Sigmoid colon (tissue), 7 donors: Measurements from ENCODE around the gene COL23A1. TPM values are rescaled to one million over a fixed set of nuclear protein-coding genes. Genes with fewer than 3 reads are reported as not detected.

ENCODE experiments used
- DNase-seq: peaks from one replicate; pipeline ENCODE4 v3.0.0-alpha.2; 2019
- H3K27ac ChIP-seq, 4 donors: fragments of 200-600 bp; sonication (generic); one replicate each; pipeline ENCODE4 v1.5.1; 2016 to 2019; ENCODE audit warnings: mild to moderate bottlenecking in 1 of 4
- H3K27me3 ChIP-seq, 3 donors: fragments of 200-600 bp; sonication (generic); one replicate each; pipeline ENCODE4 v1.5.1; 2019; ENCODE audit warnings: mild to moderate bottlenecking in 1 of 3
- H3K36me3 ChIP-seq, 4 donors: fragments of 200-600 bp; sonication (generic); one replicate each; pipeline ENCODE4 v1.5.1; 2016 to 2019
- H3K4me1 ChIP-seq, 4 donors: fragments of 200-600 bp; sonication (generic); one replicate each; pipeline ENCODE4 v1.5.1; 2017 to 2019
- H3K4me3 ChIP-seq, 4 donors: fragments of 200-600 bp; sonication (generic); one replicate each; pipeline ENCODE4 v1.5.1; 2017 to 2019; ENCODE audit warnings: mild to moderate bottlenecking in 2 of 4, moderate library complexity in 1 of 4
- H3K9me3 ChIP-seq, 4 donors: fragments of 200-600 bp in 3 of 4; sonication (generic) in 3 of 4; one replicate each; pipeline versions ENCODE4 v1.5.1 to v1.6.1; 2013 to 2019
- CTCF ChIP-seq, 4 experiments: fragments of 450-650 bp in 3 of 4; fragments of 200-600 bp in 1 of 4; IDR thresholded peaks; one replicate each; pipeline ENCODE4 v1.5.1; 2016 to 2019; ENCODE audit warnings: antibody characterized with exemption in 4 of 4, mild to moderate bottlenecking in 3 of 4, moderate library complexity in 2 of 4
- EP300 ChIP-seq, 4 donors: sonication (generic); formaldehyde crosslinking; IDR thresholded peaks; one replicate each; pipeline ENCODE4 v1.6.1; 2017; ENCODE audit warnings: antibody characterized with exemption in 4 of 4
- POLR2A ChIP-seq, 2 donors: fragments of 450-650 bp; IDR thresholded peaks; one replicate each; pipeline ENCODE4 v1.6.1; 2016; ENCODE audit warnings: antibody characterized with exemption in 2 of 2, mild to moderate bottlenecking in 2 of 2, moderate library complexity in 2 of 2
- POLR2AphosphoS5 ChIP-seq, 4 donors: sonication (generic); formaldehyde crosslinking; IDR thresholded peaks; one replicate each; pipeline ENCODE4 v1.6.1; 2017; ENCODE audit warnings: antibody characterized with exemption in 4 of 4
- WGBS, 2 donors: extraction: QIAGEN DNeasy Blood & Tissue Kit; methylation state at CpG; one replicate each; pipeline ENCODE4 v1.1.7; 2013; 5-methylcytosine and 5-hydroxymethylcytosine counted together
- intact Hi-C: fragments of 100-400 bp; cut with DNase I; formaldehyde crosslinking; loops from one replicate; pipeline ENCODE4 v1.15.1; 2023
- polyA plus RNA-seq, 3 donors: library from polyadenylated mRNA; stranded (reverse); fragments of 200-250 nt; gene quantifications; one replicate each; pipeline ENCODE4 v1.2.3, GENCODE V29; 2013
- total RNA-seq, 4 donors: library from RNA; depleted of rRNA; stranded (reverse); fragments of >200 nt; gene quantifications; one replicate each; pipeline ENCODE4 v1.1.0, GENCODE V29; 2016
- donor health status: healthy with polysubstance abuse.
- donor health status: Bipolar disorder and iron deficiency.
- donor health status: healthy.

Gene COL23A1
- total and polyA plus RNA-seq, 7 donors: 0.28 to 1.2 (median 0.57) TPM; not detected in 1

- Histone ChIP-seq H3K27ac (no peak overlapping the region), H3K4me1 (peaks cover 0 to 15% (median 6%) of the 10 kb centered on the region in 4 donors), H3K27me3 (no peaks in the 10 kb centered on the region), H3K9me3 (no peaks in the 10 kb centered on the region), H3K4me3 (no peak overlapping the region), H3K36me3 (no peaks in the 10 kb centered on the region)
- intact Hi-C loops: loop anchor here (5.0 kb wide), 1 partner anchor 92 kb away; no protein-coding TSS in a partner anchor
- WGBS, 2 donors: 48 to 60% methylated on average over 5 of the region's 5 CpGs
- TF ChIP-seq EP300 (IDR thresholded peaks at IDR 0.05) (no peak), POLR2A (IDR thresholded peaks at IDR 0.05) (no peak), CTCF (IDR thresholded peaks at IDR 0.05) (no peak), POLR2AphosphoS5 (IDR thresholded peaks at IDR 0.05) (no peak)
- DNase-seq: no peak
These were observed 129.6 kb downstream of the COL23A1 start for GRCh38 chr5:178460598-178460997.

DNA sequence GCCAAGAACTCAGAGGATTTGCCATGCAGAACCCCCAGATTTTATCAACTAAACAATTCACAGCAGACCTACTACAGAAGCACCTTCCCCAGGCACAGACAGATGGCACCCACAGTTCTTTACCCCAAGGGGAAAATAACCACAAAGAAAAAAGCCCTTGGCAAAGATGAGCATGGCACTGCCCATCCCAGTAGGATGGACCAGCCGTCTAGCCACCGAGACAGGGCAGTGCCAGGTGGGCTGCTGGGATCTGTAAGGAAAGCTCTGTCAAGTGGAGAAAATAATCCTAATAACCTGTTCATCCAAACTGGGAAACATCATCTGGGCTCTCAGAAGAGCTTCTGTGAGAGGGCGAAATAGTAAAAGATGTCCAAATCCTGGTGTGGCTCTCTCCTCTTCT, 130.0 kb downstream of the COL23A1 start:
- TF ChIP-seq POLR2AphosphoS5 (IDR thresholded peaks at IDR 0.05): no peak
- no peak for TF ChIP-seq EP300 (IDR thresholded peaks at IDR 0.05)
- TF ChIP-seq CTCF (IDR thresholded peaks at IDR 0.05): no peak
- TF ChIP-seq POLR2A (IDR thresholded peaks at IDR 0.05): no peak
- DNase-seq: no peak
- Histone ChIP-seq H3K4me3 (no peak overlapping the region), H3K27ac (no peak overlapping the region), H3K4me1 (peaks cover 0 to 15% (median 6%) of the 10 kb centered on the region in 4 donors), H3K36me3 (no peaks in the 10 kb centered on the region), H3K27me3 (no peaks in the 10 kb centered on the region), H3K9me3 (no peaks in the 10 kb centered on the region)
- intact Hi-C loops: loop anchor here (5.0 kb wide), 1 partner anchor 92 kb away; no protein-coding TSS in a partner anchor
- WGBS, 2 donors: 88 to 96% methylated on average over 3 of the region's 3 CpGs

DNA sequence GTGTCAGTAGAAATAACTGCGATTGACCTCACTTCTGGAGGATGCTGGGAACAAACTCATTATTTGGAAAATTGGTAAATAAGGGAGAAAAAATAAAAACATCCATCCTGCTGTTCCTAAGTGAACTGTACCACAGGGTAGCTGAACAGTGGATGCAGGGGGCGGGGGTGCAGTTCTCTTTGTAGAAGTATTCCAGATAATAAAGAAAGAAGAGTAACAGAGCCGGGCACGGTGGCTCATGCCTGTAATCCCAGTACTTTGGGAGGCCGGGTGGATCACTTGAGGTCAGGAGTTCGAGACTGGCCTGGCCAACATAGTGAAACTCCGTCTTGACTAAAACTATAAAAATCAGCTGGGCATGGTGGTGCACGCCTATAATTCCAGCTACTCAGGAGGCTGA, 132.1 kb downstream of the COL23A1 start:
- intact Hi-C loops: loop anchor here (10.0 kb wide), 1 partner anchor 173 kb away; no protein-coding TSS in a partner anchor
- no peak overlapping the region for H3K27ac ChIP-seq
- no peaks in the 10 kb centered on the region for H3K27me3 ChIP-seq
- H3K4me1 ChIP-seq: peaks cover 0 to 15% (median 6%) of the 10 kb centered on the region in 4 donors
- H3K9me3 ChIP-seq: no peaks in the 10 kb centered on the region
- no peak for TF ChIP-seq CTCF (IDR thresholded peaks at IDR 0.05)
- no peak for TF ChIP-seq POLR2AphosphoS5 (IDR thresholded peaks at IDR 0.05)
- no peak for TF ChIP-seq EP300 (IDR thresholded peaks at IDR 0.05)
- TF ChIP-seq POLR2A (IDR thresholded peaks at IDR 0.05): no peak
- H3K4me3 ChIP-seq: no peak overlapping the region
- no peak for DNase-seq
- no peaks in the 10 kb centered on the region for H3K36me3 ChIP-seq
- 71 to 88% methylated on average over 8 of the region's 8 CpGs for whole genome bisulfite sequencing, 2 donors

DNA sequence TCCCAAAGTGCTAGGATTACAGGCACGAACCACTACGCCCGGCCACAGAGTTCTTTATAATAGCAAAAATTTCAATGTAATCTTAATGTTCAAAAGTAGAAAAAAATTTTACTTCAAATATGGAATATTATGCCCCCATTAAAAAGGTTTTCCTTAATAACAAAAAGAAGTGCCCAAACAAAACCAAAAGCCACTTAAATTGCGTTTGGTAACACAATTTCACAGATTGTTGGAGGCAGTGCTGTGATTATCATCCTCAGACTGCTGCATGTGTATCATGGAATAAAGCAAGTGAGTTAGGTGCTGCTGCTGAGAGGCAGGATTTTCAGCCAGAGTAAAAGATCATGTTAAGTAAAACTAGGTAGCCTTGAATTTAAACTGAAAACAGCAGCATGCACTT, 132.7 kb downstream of the COL23A1 start:
- no peak for DNase-seq
- Histone ChIP-seq H3K27me3 (no peaks in the 10 kb centered on the region), H3K4me1 (peaks cover 0 to 15% (median 6%) of the 10 kb centered on the region in 4 donors), H3K4me3 (no peak overlapping the region), H3K9me3 (no peaks in the 10 kb centered on the region), H3K36me3 (no peaks in the 10 kb centered on the region), H3K27ac (no peak overlapping the region)
- TF ChIP-seq POLR2AphosphoS5 (IDR thresholded peaks at IDR 0.05): no peak
- WGBS, 2 donors: 87 to 92% methylated on average over 4 of the region's 4 CpGs
- intact Hi-C loops: loop anchor here (10.0 kb wide), 1 partner anchor 173 kb away; no protein-coding TSS in a partner anchor

DNA sequence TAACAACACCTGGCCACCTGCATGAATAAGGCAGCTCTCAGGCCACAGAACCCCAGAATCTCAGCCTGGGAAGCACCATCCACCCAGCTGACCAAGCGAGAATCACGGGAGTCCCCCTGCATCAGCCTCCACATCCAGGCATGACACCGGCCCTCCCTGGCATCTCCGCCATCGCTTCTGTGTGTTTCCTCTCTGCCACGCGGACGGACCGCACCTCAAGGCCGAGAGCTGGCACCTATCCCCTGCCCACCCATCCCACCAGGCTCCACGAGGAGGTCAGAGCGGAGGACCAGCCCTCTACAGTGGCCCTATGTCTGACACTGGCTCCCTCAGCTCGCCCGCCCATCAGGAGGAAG, 134.7 kb downstream of the COL23A1 start:
- Histone ChIP-seq H3K27ac (no peak overlapping the region), H3K27me3 (no peaks in the 10 kb centered on the region), H3K36me3 (no peaks in the 10 kb centered on the region), H3K4me1 (peaks cover 0 to 2% (median 0%) of the 10 kb centered on the region in 4 donors), H3K9me3 (no peaks in the 10 kb centered on the region), H3K4me3 (no peak overlapping the region)
- intact Hi-C loops: loop anchor here (10.0 kb wide), 1 partner anchor 171 kb away; no protein-coding TSS in a partner anchor
- no peak for DNase-seq
- WGBS, 2 donors: 86 to 94% methylated on average over 14 of the region's 14 CpGs
- TF ChIP-seq EP300 (IDR thresholded peaks at IDR 0.05) (no peak), CTCF (IDR thresholded peaks at IDR 0.05) (no peak), POLR2A (IDR thresholded peaks at IDR 0.05) (no peak), POLR2AphosphoS5 (IDR thresholded peaks at IDR 0.05) (no peak)
